ENCODE results near the gene IL1F10. TPM values are rescaled to one million over a fixed set of nuclear protein-coding genes. Genes with fewer than 3 reads are reported as not detected.

Gene IL1F10
- total and polyA plus RNA-seq, 10 of the 15 experiments (the other 5 are each of a cell fraction or from before 2014, with no cell fraction given), result not detected

GRCh38 chr2:113103277-113103676 lies 35.5 kb downstream of the IL1F10 start:
- ChIA-PET CTCF (no interaction called here), RAD21 (ENCODE audit: unreplicated experiment) (no interaction called here)
- TF ChIP-seq JUNB (IDR thresholded peaks at IDR 0.05) (no peak), YY1 (IDR thresholded peaks at IDR 0.05; ENCODE audit: low read depth, low read length) (no peak), SIN3A (IDR thresholded peaks at IDR 0.05; ENCODE audit: low read depth, low read length) (no peak), SREBF2 (IDR thresholded peaks at IDR 0.05; ENCODE audit: low read length) (no peak), RELB (IDR thresholded peaks at IDR 0.05; ENCODE audit: low read depth) (no peak), CBX5 (IDR thresholded peaks at IDR 0.05; ENCODE audit: low read depth) (no peak), ZBED1 (IDR thresholded peaks at IDR 0.05; ENCODE audit: borderline replicate concordance) (no peak), SMAD1 (IDR thresholded peaks at IDR 0.05; ENCODE audit: low read depth, partially characterized antibody) (no peak), RBBP5 (conservative IDR thresholded peaks at IDR 0.05) (no peak)
- TF ChIP-seq, protein P1, sequence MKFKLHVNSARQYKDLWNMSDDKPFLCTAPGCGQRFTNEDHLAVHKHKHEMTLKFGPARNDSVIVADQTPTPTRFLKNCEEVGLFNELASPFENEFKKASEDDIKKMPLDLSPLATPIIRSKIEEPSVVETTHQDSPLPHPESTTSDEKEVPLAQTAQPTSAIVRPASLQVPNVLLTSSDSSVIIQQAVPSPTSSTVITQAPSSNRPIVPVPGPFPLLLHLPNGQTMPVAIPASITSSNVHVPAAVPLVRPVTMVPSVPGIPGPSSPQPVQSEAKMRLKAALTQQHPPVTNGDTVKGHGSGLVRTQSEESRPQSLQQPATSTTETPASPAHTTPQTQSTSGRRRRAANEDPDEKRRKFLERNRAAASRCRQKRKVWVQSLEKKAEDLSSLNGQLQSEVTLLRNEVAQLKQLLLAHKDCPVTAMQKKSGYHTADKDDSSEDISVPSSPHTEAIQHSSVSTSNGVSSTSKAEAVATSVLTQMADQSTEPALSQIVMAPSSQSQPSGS (IDR thresholded peaks at IDR 0.05; ENCODE audit: low read length), result no peak
- TF ChIP-seq, protein P2, sequence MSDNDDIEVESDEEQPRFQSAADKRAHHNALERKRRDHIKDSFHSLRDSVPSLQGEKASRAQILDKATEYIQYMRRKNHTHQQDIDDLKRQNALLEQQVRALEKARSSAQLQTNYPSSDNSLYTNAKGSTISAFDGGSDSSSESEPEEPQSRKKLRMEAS (IDR thresholded peaks at IDR 0.05; ENCODE audit: low read depth, low read length), result no peak
- TF ChIP-seq, protein P3, sequence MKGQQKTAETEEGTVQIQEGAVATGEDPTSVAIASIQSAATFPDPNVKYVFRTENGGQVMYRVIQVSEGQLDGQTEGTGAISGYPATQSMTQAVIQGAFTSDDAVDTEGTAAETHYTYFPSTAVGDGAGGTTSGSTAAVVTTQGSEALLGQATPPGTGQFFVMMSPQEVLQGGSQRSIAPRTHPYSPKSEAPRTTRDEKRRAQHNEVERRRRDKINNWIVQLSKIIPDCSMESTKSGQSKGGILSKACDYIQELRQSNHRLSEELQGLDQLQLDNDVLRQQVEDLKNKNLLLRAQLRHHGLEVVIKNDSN (IDR thresholded peaks at IDR 0.05; ENCODE audit: borderline replicate concordance, extremely low read length, insufficient read depth, low read depth, low read length), result no peak

More at GRCh38 chr2:113103277-113103676, 35.5 kb downstream of the IL1F10 start:
- Histone ChIP-seq H3K27ac (ENCODE audit: control insufficient read depth, insufficient read depth) (no peak overlapping the region), H3K4me1 (ENCODE audit: control insufficient read depth, insufficient read depth, low read length) (no peaks in the 10 kb centered on the region), H3K79me2 (ENCODE audit: control insufficient read depth, insufficient read depth, low read length) (no peaks in the 10 kb centered on the region), H3K27me3 (replicated peaks in 1 of 2; ENCODE audit: control insufficient read depth in 2 of 2, insufficient read depth in 2 of 2, low read length in 1 of 2) (no peaks in the 10 kb centered on the region), H4K20me1 (ENCODE audit: control insufficient read depth, insufficient read depth) (no peaks in the 10 kb centered on the region), H3K9ac (ENCODE audit: control insufficient read depth, insufficient read depth, low read length) (no peak overlapping the region), H3K9me3 (replicated peaks; ENCODE audit: control insufficient read depth, insufficient read depth, low read length) (no peaks in the 10 kb centered on the region; the same call in 2 of the 3 replicates), H3K4me3 (no peak overlapping the region), H3K4me2 (ENCODE audit: control insufficient read depth, insufficient read depth) (no peak overlapping the region), H2AFZ (ENCODE audit: control insufficient read depth, low read depth, low read length) (no peak overlapping the region), H3K36me3 (ENCODE audit: control insufficient read depth in 2 of 2, insufficient read depth in 2 of 2, low read length in 1 of 2) (no peaks in the 10 kb centered on the region)
- DNase-seq (ENCODE audit: low read depth, low spot score), result no peak
- no peak for FAIRE-seq
- POLR2A ChIA-PET, result no interaction called here
- WGBS (ENCODE audit: insufficient coverage, insufficient replicate concordance, low lambda C conversion rate, missing lambda C conversion rate), result 40% methylated on average over 4 of the region's 4 CpGs
- intact Hi-C loops (cut with micrococcal nuclease; ENCODE audit: unreplicated experiment), result no loop called here
- in situ Hi-C loops (cut with MboI), result no loop called here
- SMC1A ChIA-PET (ENCODE audit: uncharacterized antibody, unreplicated experiment), result no interaction called here
- no peak for ATAC-seq
- BruUV-seq (replicated peaks), result no TSS peak
